HEK293 (cell line): ENCODE results near the gene VEZT.

Experiments
- GFI1B ChIP-seq: fragments of 450-650 bp; formaldehyde crosslinking; IDR thresholded peaks from 2 replicates; pipeline ENCODE4 v1.5.1; 2016; ENCODE audit warnings: missing biosample characterization, missing genetic modification characterization
- KLF1 ChIP-seq: fragments of 450-650 bp; formaldehyde crosslinking; IDR thresholded peaks from 2 replicates; pipeline ENCODE4 v1.5.1; 2016; ENCODE audit warnings: missing biosample characterization, missing genetic modification characterization
- KLF16 ChIP-seq: fragments of 450-650 bp; formaldehyde crosslinking; IDR thresholded peaks from 2 replicates; pipeline ENCODE4 v1.5.1; 2017; ENCODE audit warnings: missing biosample characterization, missing genetic modification characterization
- KLF9 ChIP-seq: fragments of 450-650 bp; formaldehyde crosslinking; IDR thresholded peaks from 2 replicates; pipeline ENCODE4 v1.5.1; 2016; ENCODE audit warnings: missing biosample characterization, missing genetic modification characterization, low read depth
- PATZ1 ChIP-seq: fragments of 450-650 bp; formaldehyde crosslinking; IDR thresholded peaks from 2 replicates; pipeline ENCODE4 v1.5.1; 2016; ENCODE audit warnings: missing biosample characterization, missing genetic modification characterization
- SALL2 ChIP-seq: fragments of 450-650 bp; formaldehyde crosslinking; IDR thresholded peaks from 2 replicates; pipeline ENCODE4 v1.5.0; 2017; ENCODE audit warnings: missing biosample characterization, mild to moderate bottlenecking, missing genetic modification characterization, borderline replicate concordance
- SP2 ChIP-seq: fragments of 450-650 bp; formaldehyde crosslinking; IDR thresholded peaks from 2 replicates; pipeline ENCODE4 v1.5.1; 2016; ENCODE audit warnings: missing biosample characterization, missing genetic modification characterization
- TRIM28 ChIP-seq: IDR thresholded peaks from 2 replicates; pipeline ENCODE4 v1.6.1; 2011; ENCODE audit warnings: low read length, control low read depth, borderline replicate concordance
- WT1 ChIP-seq: fragments of 450-650 bp; formaldehyde crosslinking; IDR thresholded peaks from 2 replicates; pipeline ENCODE4 v1.5.1; 2016; ENCODE audit warnings: missing biosample characterization, missing genetic modification characterization
- ZBTB6 ChIP-seq: fragments of 450-650 bp; formaldehyde crosslinking; IDR thresholded peaks from 2 replicates; pipeline ENCODE4 v1.5.1; 2017; ENCODE audit warnings: missing biosample characterization, missing genetic modification characterization
- ZNF112 ChIP-seq: fragments of 450-650 bp; formaldehyde crosslinking; IDR thresholded peaks from 2 replicates; pipeline ENCODE4 v1.5.0; 2017; ENCODE audit warnings: missing biosample characterization, missing genetic modification characterization
- ZNF132 ChIP-seq: fragments of 450-650 bp; formaldehyde crosslinking; IDR thresholded peaks from 2 replicates; pipeline ENCODE4 v1.5.1; 2017; ENCODE audit warnings: missing biosample characterization, missing genetic modification characterization, borderline replicate concordance
- ZNF18 ChIP-seq: fragments of 450-650 bp; formaldehyde crosslinking; IDR thresholded peaks from 2 replicates; pipeline ENCODE4 v1.5.1; 2016; ENCODE audit warnings: missing biosample characterization, missing genetic modification characterization
- ZNF211 ChIP-seq: fragments of 450-650 bp; formaldehyde crosslinking; IDR thresholded peaks from 2 replicates; pipeline ENCODE4 v1.5.1; 2016; ENCODE audit warnings: low read depth, missing biosample characterization, missing genetic modification characterization
- ZNF214 ChIP-seq: fragments of 450-650 bp; formaldehyde crosslinking; IDR thresholded peaks from 2 replicates; pipeline ENCODE4 v1.5.1; 2017; ENCODE audit warnings: missing biosample characterization, mild to moderate bottlenecking, missing genetic modification characterization, borderline replicate concordance
- ZNF23 ChIP-seq: fragments of 450-650 bp; formaldehyde crosslinking; IDR thresholded peaks from 2 replicates; pipeline ENCODE4 v1.5.1; 2016; ENCODE audit warnings: missing biosample characterization, missing genetic modification characterization, borderline replicate concordance
- ZNF366 ChIP-seq: fragments of 450-650 bp; formaldehyde crosslinking; conservative IDR thresholded peaks from 2 replicates; pipeline ENCODE4 v1.5.1; 2016; ENCODE audit warnings: missing biosample characterization, missing genetic modification characterization
- ZNF391 ChIP-seq: fragments of 450-650 bp; formaldehyde crosslinking; IDR thresholded peaks from 2 replicates; pipeline ENCODE4 v1.5.1; 2016; ENCODE audit warnings: low read depth, missing biosample characterization, missing genetic modification characterization, borderline replicate concordance
- ZNF404 ChIP-seq: fragments of 450-650 bp; formaldehyde crosslinking; IDR thresholded peaks from 2 replicates; pipeline ENCODE4 v1.5.1; 2017; ENCODE audit warnings: missing biosample characterization, missing genetic modification characterization
- ZNF423 ChIP-seq: fragments of 450-650 bp; formaldehyde crosslinking; IDR thresholded peaks from 2 replicates; pipeline ENCODE4 v1.5.1; 2016; ENCODE audit warnings: missing biosample characterization, missing genetic modification characterization
- ZNF510 ChIP-seq: fragments of 450-650 bp; formaldehyde crosslinking; IDR thresholded peaks from 2 replicates; pipeline ENCODE4 v1.5.1; 2018; ENCODE audit warnings: mild to moderate bottlenecking, missing genetic modification characterization, missing biosample characterization; ENCODE audit not compliant: insufficient replicate concordance
- ZNF558 ChIP-seq: fragments of 450-650 bp; formaldehyde crosslinking; IDR thresholded peaks from 2 replicates; pipeline ENCODE4 v1.5.1; 2016; ENCODE audit warnings: missing biosample characterization, missing genetic modification characterization
- ZNF596 ChIP-seq: fragments of 450-650 bp; IDR thresholded peaks from 2 replicates; pipeline ENCODE4 v1.5.0; 2018; ENCODE audit warnings: missing biosample characterization, mild to moderate bottlenecking, missing genetic modification characterization, moderate library complexity
- ZNF624 ChIP-seq: fragments of 450-650 bp; formaldehyde crosslinking; IDR thresholded peaks from 2 replicates; pipeline ENCODE4 v1.5.1; 2017; ENCODE audit warnings: missing biosample characterization, missing genetic modification characterization
- ZNF626 ChIP-seq: fragments of 450-650 bp; sonication (Bioruptor Pico); formaldehyde crosslinking; IDR thresholded peaks from 2 replicates; pipeline ENCODE4 v1.5.1; 2018; ENCODE audit warnings: missing biosample characterization, missing genetic modification characterization, inconsistent platforms
- ZNF664 ChIP-seq: fragments of 450-650 bp; formaldehyde crosslinking; IDR thresholded peaks from 2 replicates; pipeline ENCODE4 v1.5.1; 2016; ENCODE audit warnings: missing biosample characterization, missing genetic modification characterization
- ZSCAN30 ChIP-seq: fragments of 450-650 bp; IDR thresholded peaks from 2 replicates; pipeline ENCODE4 v1.5.1; 2018; ENCODE audit warnings: missing biosample characterization, mild to moderate bottlenecking, missing genetic modification characterization, moderate library complexity
- ZXDB ChIP-seq: fragments of 450-650 bp; formaldehyde crosslinking; IDR thresholded peaks from 2 replicates; pipeline ENCODE4 v1.5.1; 2016; ENCODE audit warnings: missing biosample characterization, missing genetic modification characterization
- TF ChIP-seq, protein P1 (sequence below): fragments of 450-650 bp; formaldehyde crosslinking; IDR thresholded peaks from 2 replicates; pipeline ENCODE4 v1.5.1; 2016; ENCODE audit warnings: missing biosample characterization, missing genetic modification characterization
- TF ChIP-seq, protein P2 (sequence below): fragments of 450-650 bp; formaldehyde crosslinking; IDR thresholded peaks from 2 replicates; pipeline ENCODE4 v1.5.1; 2016; ENCODE audit warnings: missing biosample characterization, missing genetic modification characterization

Gene VEZT

GRCh38 chr12:95217377-95218149 is at the start of gene VEZT, which contains the start of gene FGD6 (continued):
- TF ChIP-seq ZBTB6 (tag by site-specific recombination) (peak; percentile 69), SALL2 (tag by site-specific recombination) (no peak), ZNF132 (tag by site-specific recombination) (no peak), ZNF112 (no peak), TRIM28 (peak; percentile 29; the same call in 1 of the 2 replicates), ZNF510 (tag by site-specific recombination) (peak; percentile 17), ZNF18 (tag by site-specific recombination) (peak; percentile 57; the same call in 1 of the 2 replicates), ZSCAN30 (tag by site-specific recombination) (peak; percentile 84), ZNF23 (tag by site-specific recombination) (no peak), ZNF626 (tag by site-specific recombination) (0 out of 2 replicates have a peak, but pooled peaks have one; percentile 36), ZNF423 (tag by site-specific recombination) (no peak), ZNF558 (tag by site-specific recombination) (no peak), WT1 (tag by site-specific recombination) (peak; percentile 66; the same call in 1 of the 2 replicates), ZNF366 (tag by site-specific recombination) (peak; percentile 90), KLF1 (tag by site-specific recombination) (peak; percentile 69), ZNF211 (tag by site-specific recombination) (no peak), ZNF664 (tag by site-specific recombination) (no peak), ZXDB (tag by site-specific recombination) (peak; percentile 95), ZNF391 (tag by site-specific recombination) (peak; percentile 86; the same call in 1 of the 2 replicates), KLF9 (tag by site-specific recombination) (peak; percentile 99), SP2 (tag by site-specific recombination) (peak; percentile 96), PATZ1 (tag by site-specific recombination) (peak; percentile 68), GFI1B (tag by site-specific recombination) (no peak), ZNF596 (no peak), ZNF624 (tag by site-specific recombination) (no peak), ZNF214 (tag by site-specific recombination) (no peak), KLF16 (peak; percentile 97), ZNF404 (tag by site-specific recombination) (no peak)
- TF ChIP-seq, protein P1, sequence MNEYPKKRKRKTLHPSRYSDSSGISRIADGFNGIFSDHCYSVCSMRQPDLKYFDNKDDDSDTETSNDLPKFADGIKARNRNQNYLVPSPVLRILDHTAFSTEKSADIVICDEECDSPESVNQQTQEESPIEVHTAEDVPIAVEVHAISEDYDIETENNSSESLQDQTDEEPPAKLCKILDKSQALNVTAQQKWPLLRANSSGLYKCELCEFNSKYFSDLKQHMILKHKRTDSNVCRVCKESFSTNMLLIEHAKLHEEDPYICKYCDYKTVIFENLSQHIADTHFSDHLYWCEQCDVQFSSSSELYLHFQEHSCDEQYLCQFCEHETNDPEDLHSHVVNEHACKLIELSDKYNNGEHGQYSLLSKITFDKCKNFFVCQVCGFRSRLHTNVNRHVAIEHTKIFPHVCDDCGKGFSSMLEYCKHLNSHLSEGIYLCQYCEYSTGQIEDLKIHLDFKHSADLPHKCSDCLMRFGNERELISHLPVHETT (tag by site-specific recombination), result peak; percentile 82
- TF ChIP-seq, protein P2, sequence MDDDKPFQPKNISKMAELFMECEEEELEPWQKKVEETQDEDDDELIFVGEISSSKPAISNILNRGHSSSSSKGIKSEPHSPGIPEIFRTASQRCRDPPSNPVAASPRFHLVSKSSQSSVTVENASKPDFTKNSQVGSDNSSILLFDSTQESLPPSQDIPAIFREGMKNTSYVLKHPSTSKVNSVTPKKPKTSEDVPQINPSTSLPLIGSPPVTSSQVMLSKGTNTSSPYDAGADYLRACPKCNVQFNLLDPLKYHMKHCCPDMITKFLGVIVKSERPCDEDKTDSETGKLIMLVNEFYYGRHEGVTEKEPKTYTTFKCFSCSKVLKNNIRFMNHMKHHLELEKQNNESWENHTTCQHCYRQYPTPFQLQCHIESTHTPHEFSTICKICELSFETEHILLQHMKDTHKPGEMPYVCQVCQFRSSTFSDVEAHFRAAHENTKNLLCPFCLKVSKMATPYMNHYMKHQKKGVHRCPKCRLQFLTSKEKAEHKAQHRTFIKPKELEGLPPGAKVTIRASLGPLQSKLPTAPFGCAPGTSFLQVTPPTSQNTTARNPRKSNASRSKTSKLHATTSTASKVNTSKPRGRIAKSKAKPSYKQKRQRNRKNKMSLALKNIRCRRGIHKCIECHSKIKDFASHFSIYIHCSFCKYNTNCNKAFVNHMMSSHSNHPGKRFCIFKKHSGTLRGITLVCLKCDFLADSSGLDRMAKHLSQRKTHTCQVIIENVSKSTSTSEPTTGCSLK (tag by site-specific recombination), result no peak
